H4 (cell line): ENCODE results near the gene NPS. TPM values are rescaled to one million over a fixed set of nuclear protein-coding genes. Genes with fewer than 3 reads are reported as not detected.

Source experiments
- DNase-seq: peaks from one replicate; pipeline ENCODE4 v3.0.0-alpha.2; 2015; ENCODE audit warnings: low spot score
- total RNA-seq: library from RNA; depleted of rRNA; stranded (reverse); fragments of >200 nt; shearing (Covaris generic); gene quantifications from 2 replicates; pipeline ENCODE4 v1.2.3, GENCODE V29; 2014; rRNA removed

The NPS gene
- not detected in 2 replicates for total RNA-seq

GRCh38 chr10:127549009-127549408 lies at the start of gene NPS:
NPS (plus strand) TSS chr10:127549309; CDS start chr10:127549369, 60 bp downstream.
- no peak for DNase-seq

- no peak for DNase-seq
Measured at GRCh38 chr10:127500127-127500526, 49.0 kb upstream of the NPS start.

- no peak for DNase-seq
Measured at GRCh38 chr10:127506094-127506493, 43.0 kb upstream of the NPS start.

GRCh38 chr10:127522298-127522697 lies 26.8 kb upstream of the NPS start:
- no peak for DNase-seq

GRCh38 chr10:127523476-127523875 lies 25.6 kb upstream of the NPS start:
- DNase-seq, result no peak

GRCh38 chr10:127524229-127524628 lies 24.9 kb upstream of the NPS start:
- no peak for DNase-seq

GRCh38 chr10:127524908-127525665 lies 24.0 kb upstream of the NPS start:
- peak; percentile 86 for DNase-seq

- no peak for DNase-seq
Measured at GRCh38 chr10:127525686-127526085, 23.4 kb upstream of the NPS start.

GRCh38 chr10:127526161-127526560 lies 22.9 kb upstream of the NPS start:
- no peak for DNase-seq

GRCh38 chr10:127527320-127527719 lies 21.8 kb upstream of the NPS start:
- DNase-seq, result no peak

GRCh38 chr10:127527891-127528290 lies 21.2 kb upstream of the NPS start:
- no peak for DNase-seq

- no peak for DNase-seq
Measured at GRCh38 chr10:127532193-127532592, 16.9 kb upstream of the NPS start.

GRCh38 chr10:127532659-127533058 lies 16.4 kb upstream of the NPS start:
- DNase-seq, result no peak

GRCh38 chr10:127534074-127534473 lies 15.0 kb upstream of the NPS start:
- DNase-seq, result peak; percentile 16

GRCh38 chr10:127534496-127534895 lies 14.6 kb upstream of the NPS start:
- no peak for DNase-seq

GRCh38 chr10:127535802-127536515 lies 13.2 kb upstream of the NPS start:
- peak; percentile 34 for DNase-seq

GRCh38 chr10:127536972-127537760 lies 11.9 kb upstream of the NPS start:
- no peak for DNase-seq

- DNase-seq, result no peak
Measured at GRCh38 chr10:127537924-127538323, 11.2 kb upstream of the NPS start.

GRCh38 chr10:127548022-127548421 lies 1.1 kb upstream of the NPS start:
- no peak for DNase-seq

GRCh38 chr10:127550861-127551260 lies 1.8 kb downstream of the NPS start:
- DNase-seq, result peak; percentile 21

GRCh38 chr10:127552446-127552845 lies 3.3 kb downstream of the NPS start:
- DNase-seq, result no peak

GRCh38 chr10:127553417-127553816 lies 4.3 kb downstream of the NPS start:
- no peak for DNase-seq
